A549 treated with AZD2906 at 1 μM for 4 hours (cell line): ENCODE data around the gene SCG2. TPM values are rescaled to one million over a fixed set of nuclear protein-coding genes. Genes with fewer than 3 reads are reported as not detected.

Source experiments
- total RNA-seq: library from RNA; stranded (reverse); fragments of 200-300 nt; extraction: Qiagen RNA extraction; gene quantifications from 5 replicates; pipeline ENCODE4 v1.2.3, GENCODE V29; 2022

The SCG2 gene
- total RNA-seq = 0.94 to 1.4 TPM (median 1.1 TPM) in 5 replicates

GRCh38 chr2:223601932-223602666 lies at the start of gene SCG2:
SCG2 (minus strand) TSS chr2:223602361; CDS start chr2:223599282, 3,079 bp downstream.

Other genes starting within 250 kb of the SCG2 start
- gene AP1S3, start 235.2 kb upstream of the SCG2 start, total RNA-seq = 27.8 to 48.2 TPM (median 28.4 TPM) in 5 replicates